ENCODE data around the gene HSP90AB1. TPM values are rescaled to one million over a fixed set of nuclear protein-coding genes. Genes with fewer than 3 reads are reported as not detected.
A peak's percentile ranks its signal among the peaks of the same experiment; 100 is the strongest.

Gene HSP90AB1
- total RNA-seq, 2 donors from 2014 or later = 657 to 662 TPM

DNA sequence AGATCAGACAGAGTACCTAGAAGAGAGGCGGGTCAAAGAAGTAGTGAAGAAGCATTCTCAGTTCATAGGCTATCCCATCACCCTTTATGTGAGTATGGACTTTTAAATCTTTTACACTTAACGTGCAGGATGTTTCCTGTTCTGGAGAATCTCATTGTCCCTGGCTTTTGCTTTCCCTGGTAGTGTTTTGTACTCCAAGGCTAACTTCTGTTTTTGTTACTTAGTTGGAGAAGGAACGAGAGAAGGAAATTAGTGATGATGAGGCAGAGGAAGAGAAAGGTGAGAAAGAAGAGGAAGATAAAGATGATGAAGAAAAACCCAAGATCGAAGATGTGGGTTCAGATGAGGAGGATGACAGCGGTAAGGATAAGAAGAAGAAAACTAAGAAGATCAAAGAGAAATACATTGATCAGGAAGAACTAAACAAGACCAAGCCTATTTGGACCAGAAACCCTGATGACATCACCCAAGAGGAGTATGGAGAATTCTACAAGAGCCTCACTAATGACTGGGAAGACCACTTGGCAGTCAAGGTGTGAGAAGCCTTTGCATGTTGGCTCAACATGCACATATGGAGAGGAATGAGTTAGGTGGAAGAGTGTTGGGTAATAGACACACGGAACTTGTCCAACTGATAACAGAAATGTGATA, 3.3 kb downstream of the HSP90AB1 start:
- intact Hi-C loops (cut with DNase I) = no loop called here

DNA sequence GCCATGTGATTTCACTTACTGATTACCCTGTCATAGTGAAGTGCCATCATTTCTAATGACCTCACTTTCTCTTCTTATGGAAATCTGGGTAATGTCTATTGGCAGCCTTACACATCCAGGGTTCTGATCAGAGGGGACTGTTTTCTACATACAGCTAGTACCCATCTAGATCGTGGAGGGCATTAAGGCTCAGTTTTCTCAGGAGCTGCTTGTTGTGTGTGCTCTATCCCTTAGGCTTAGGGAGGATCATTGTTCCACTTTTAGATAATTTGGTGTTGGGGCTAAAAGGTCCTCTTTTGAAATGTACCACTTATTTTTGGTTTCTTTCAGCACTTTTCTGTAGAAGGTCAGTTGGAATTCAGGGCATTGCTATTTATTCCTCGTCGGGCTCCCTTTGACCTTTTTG, 3.8 kb downstream of the HSP90AB1 start:
- ATAC-seq (no peak), DNase-seq (no peak)
- intact Hi-C loops (cut with DNase I) = no loop called here

More for the DNA sequence above, 3.3 kb downstream of the HSP90AB1 start:
- ATAC-seq (no peak), DNase-seq (peak; percentile 1)

DNA sequence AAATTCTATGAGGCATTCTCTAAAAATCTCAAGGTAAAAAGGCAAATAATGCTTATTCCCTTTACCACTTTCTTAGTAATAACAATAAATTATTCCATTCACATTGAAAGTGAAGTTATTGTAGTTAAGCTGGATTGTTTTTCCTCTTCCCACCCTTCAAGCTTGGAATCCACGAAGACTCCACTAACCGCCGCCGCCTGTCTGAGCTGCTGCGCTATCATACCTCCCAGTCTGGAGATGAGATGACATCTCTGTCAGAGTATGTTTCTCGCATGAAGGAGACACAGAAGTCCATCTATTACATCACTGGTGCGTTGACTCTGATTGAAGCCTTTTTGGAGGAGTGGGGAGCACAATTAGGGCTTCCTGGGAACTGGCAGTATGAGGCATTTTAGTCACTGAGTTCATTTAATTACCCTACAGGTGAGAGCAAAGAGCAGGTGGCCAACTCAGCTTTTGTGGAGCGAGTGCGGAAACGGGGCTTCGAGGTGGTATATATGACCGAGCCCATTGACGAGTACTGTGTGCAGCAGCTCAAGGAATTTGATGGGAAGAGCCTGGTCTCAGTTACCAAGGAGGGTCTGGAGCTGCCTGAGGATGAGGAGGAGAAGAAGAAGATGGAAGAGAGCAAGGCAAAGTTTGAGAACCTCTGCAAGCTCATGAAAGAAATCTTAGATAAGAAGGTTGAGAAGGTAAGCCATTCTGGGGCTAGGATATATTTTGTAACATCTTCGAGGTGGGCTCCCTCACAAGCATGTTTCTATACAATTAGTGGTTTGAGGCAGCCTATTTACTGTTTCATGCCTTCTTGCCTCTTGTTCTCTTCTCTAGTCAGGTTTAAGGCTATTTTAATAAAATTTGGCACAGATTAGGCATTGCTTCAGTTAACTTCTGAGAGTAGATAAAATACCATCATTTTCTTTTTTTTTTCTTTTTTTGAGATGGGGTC, 4.9 kb downstream of the HSP90AB1 start:
- DNase-seq (peak; percentile 20), ATAC-seq (no peak)
- intact Hi-C loops (cut with DNase I) = no loop called here

DNA sequence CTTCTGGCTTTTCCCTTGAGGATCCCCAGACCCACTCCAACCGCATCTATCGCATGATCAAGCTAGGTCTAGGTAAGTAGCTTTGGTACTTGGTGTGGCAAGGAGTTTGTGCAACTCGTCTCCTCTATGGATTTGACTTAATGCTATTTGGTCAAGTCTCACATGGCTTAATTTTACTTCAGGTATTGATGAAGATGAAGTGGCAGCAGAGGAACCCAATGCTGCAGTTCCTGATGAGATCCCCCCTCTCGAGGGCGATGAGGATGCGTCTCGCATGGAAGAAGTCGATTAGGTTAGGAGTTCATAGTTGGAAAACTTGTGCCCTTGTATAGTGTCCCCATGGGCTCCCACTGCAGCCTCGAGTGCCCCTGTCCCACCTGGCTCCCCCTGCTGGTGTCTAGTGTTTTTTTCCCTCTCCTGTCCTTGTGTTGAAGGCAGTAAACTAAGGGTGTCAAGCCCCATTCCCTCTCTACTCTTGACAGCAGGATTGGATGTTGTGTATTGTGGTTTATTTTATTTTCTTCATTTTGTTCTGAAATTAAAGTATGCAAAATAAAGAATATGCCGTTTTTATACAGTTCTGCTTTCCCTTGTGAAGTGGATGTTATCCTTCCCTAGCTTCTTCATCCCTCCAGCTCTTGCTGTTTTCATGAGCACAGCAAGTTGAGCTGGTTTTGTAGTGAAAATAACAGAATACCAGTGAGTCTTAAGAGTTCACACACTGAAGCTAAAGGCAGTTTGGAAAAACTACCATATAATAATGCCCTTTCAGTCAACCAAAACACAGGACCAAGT, 6.6 kb downstream of the HSP90AB1 start:
- DNase-seq (no peak), ATAC-seq (no peak)
- intact Hi-C loops (cut with DNase I) = no loop called here

DNA sequence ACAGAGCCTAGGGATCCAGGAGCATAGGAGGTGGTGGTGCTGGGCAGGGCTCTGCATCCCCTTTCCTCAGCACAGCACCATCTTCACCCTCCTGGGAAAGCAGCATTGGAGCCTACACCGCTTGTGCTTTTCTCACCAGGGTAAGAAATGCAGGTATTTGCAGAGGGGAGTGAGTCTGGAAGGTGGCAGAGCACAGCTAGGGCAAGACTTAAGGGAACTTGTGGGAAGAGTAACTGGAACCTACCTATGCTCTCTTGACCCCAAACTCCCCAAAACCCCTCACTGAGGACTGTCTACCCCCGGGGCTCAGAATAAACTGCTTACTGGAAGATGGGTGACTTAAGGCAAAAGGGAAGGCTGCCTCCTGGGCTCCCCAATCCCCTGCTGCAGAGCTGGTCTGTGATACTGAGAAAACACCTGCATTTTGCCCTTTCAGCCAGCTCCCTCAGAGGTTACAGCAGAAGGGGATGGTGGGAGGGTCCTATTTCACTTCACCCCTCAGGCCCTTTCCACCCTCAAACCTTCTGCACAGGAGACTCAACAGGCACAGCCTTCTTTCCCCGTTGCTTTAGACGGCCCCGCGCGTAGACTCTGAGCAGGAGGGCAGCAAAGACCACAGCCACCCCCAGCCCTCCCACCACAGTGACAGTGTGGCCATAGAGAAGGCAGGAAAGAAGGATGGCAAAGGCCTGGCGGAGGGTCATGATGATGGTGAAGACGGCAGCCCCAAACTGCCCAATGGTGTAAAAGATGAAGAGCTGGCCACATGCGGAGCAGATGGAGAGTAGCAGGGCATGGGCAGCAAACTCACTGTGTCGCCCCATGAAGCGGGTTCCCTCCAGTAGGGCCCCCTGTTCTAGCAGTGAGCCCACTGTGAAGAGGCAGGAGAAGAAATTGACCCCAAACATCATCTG, 7.5 kb downstream of the HSP90AB1 start:
- no peak for DNase-seq
- intact Hi-C loops (cut with DNase I) = no loop called here
- ATAC-seq = no peak

DNA sequence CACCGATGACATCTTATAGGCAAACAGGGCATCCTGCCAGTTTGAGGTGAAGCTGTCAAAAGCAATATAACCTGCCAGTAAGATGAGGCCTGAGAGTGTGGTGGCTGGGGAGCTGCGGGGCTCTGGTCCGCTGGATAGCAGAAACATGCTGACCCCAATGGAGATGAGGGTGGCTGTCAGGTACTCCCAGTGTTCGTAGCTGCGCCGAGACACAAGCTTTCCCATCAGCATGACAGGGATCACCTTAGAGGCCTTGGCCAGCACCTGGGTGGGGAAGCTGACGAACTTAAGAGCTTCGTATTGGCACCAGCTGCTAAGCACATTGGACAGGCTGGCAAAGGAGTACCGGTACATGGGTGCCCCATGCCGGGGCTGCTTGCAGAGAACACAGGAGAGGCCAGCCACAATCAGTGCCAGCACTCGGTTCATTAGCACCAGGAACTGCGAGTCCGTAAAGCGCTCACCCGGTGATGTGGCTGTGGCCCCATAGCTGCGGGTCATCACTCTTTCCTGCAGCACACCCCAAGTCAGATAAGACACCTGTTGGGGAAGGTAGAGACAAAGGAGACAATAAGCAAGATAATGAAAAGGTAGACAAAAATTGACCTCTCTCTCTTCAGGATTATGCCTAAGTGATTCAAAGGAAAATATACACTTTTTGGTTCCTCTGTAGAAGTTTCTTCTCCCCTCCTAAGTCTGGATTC, 8.4 kb downstream of the HSP90AB1 start:
- ATAC-seq (no peak), DNase-seq (no peak)
- intact Hi-C loops (cut with DNase I) = no loop called here

DNA sequence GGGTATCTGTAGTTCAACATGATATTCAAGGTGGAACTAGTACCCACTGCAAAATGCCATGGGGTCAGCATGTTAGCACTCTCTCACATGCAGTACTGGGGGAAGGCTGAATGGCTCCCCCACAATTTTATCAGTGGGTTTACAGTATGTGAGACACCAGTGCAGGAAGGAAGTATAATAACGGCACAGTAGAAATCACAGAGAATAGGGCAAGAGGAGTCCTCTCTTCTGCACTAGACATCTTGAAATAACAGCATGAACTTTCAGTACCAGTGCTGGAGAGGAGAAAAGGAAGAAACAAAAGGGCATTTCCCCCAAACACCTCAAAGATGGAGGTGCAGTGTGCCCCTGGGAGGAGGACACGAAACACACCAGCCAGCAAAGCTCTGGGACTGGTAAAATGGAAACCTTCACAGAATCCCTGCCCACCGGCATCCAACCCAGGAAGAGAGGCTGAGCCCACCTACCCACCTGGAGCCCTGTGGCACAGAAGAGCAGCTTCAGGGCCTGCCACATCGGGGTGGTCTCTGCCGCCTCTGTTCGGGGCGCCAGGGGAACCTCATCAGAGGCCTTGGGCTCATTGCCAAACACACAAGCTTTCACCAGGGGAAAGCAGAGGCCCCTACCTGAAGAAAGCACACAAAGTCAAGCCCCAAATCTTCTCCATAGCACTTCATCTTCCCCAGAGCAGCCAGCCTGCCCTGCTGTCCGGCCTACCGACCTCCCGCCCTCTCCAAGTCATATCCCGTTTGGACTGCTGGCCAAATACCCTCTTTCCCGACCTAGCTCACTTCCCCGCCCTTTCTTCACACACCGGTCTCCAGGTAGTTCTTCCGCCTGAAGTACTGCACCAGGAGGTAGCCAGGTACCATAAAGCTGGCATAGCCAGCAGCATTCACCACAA, 9.2 kb downstream of the HSP90AB1 start:
- intact Hi-C loops (cut with DNase I) = no loop called here
- DNase-seq = no peak
- peak in 1 of 2 donors; percentile 6 for ATAC-seq

DNA sequence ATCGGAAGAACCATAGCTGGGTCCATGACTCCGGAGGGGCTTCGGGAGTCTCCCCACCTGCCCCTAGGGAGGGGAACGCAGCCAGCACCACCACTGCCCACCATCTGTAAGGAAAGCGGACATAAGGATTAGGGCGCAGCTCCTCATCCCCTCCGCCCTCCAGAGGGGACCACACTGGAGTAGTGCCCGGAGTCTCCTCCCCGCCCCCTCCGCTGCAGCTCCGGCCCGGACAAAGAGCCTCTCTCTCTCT, 9.8 kb downstream of the HSP90AB1 start:
- no peak for DNase-seq
- no peak for ATAC-seq
- intact Hi-C loops (cut with DNase I) = no loop called here

DNA sequence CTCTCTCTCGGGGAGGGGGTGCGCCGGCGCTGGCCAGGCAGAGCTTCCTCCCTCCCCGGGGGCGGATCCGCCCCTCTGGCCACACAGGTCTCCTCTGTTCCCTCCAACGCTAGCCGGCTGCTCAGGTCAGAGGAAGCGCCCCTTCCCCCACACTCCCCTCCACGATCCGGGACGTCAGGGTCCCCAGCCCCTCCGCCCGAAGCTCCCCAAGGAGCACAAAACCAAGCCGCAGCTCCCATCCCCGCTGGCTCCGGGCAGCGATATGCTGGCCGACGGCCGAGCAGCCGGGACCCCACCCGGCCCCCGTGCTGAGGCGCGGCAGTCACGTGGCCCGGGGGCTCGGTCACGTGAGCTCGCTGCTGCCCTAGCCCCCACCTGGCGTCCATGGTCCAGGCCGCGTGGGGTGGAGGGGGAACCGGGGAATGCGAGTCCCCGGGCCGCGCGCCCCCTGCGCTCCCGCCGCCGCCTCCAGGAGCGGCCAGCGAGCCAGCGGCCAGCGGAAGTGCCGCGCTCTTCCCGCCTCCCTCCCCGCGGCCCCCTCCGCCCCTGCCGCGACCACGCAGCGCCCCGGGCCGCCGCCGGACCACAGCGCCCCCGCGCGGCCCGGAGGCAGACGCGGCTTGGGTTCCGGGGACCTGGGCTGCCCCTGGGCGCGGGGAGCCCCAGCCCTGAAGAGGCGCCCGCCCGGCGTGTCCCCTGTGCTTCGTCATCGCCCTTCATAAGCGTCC, 10.3 kb downstream of the HSP90AB1 start, which contains the start of gene SLC35B2:
Gene SLC35B2 (minus strand): TSS at position 504 of the 728 bp plus-strand sequence. CDS start 118 bp downstream, at position 386.
- intact Hi-C loops (cut with DNase I) = no loop called here
- DNase-seq = peak; percentile 77
- ATAC-seq = peak; percentile 71 to 88

DNA sequence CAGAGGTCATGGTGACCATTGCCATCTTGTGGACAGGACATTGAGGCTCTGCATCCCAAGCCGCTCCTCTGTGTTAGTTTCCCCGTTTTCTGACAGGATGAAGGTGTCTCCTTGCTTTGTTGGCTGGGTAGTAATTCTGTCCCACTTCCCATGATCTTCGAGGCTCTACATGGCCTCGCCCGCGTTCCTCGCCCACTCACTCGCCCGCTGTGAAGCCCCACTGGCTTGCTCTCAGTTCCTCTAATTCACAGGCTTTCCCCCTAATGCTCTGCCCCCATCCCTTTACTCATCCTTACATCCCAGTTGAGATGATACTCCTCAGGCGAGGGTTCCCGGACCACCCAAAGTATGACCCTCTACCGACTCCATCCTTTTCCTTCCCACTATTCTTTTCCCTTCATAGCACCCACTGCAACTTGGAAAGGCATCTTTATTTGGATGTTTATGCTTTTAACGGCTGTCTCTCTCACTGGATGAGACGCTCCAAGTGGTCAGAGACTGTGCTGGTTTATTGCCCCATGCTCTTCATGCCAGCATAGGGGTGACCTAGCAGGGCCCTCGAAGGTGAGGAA, 10.9 kb downstream of the HSP90AB1 start:
- no peak for ATAC-seq
- intact Hi-C loops (cut with DNase I) = no loop called here
- no peak for DNase-seq

DNA sequence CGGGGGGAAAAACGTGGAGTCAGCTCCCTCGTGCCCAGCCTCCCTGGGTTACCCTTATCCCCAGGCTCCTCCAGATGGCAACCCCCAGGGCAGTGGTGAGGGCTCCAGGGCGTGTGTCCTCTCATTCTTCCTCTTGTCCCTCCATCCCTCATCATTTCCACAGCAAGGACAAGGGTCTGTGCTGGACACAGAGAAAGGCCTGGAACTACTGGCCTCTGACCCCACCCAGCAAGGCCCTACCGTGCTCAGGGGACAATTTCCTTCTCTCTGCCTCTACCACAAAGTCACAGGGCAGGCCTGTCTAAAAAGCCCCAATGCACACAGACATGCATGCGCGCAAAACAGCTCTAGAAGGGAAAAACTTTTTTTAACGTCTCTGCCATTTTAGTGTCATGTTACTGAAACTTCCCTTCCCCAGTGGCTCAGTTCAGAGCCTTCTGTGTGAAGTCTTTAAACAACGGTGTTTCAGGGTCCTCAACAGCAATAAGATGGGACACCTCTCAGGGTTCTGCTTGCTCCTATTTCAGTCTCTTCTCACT, 11.5 kb downstream of the HSP90AB1 start:
- no peak for ATAC-seq
- intact Hi-C loops (cut with DNase I) = no loop called here
- no peak for DNase-seq

DNA sequence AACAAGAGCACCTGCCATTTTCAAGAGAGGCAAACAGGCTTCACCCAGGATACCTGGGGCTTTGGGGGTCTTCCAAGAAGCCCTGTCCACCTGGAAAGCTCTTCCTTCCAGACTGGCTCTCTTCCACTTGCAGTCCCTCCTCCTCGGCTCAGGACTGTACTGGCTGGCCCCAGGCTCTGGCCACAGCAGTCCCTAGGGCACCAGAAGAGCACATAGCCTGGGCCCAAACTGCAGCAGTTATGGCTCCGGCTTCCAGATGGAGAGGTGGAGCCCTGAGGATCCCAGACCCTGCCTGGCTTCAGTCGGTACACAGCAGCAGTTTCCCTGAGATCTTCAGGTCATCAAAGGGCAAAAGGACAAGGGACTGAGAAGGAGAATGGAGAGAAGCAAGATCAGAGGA, 12.0 kb downstream of the HSP90AB1 start:
- no peak for DNase-seq

DNA sequence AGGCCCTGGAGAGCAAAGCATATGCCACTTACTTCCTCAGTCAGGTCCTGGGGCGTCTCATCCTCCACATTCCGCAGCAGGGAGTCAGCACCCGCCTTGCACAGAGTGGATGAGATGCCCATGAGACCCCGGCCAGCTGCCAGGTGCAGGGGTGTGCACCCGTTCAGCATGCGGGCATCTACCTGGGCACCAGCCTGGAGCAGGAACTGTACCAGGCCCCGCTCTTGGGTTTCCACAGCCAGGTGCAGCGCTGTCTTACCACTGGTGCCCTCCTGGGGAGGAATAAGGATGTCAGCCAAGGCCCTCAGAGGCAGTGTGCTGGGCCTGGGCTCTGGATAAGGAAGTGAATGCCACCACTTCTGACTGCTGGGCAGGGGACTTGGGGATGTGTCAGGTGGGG, 13.1 kb downstream of the HSP90AB1 start:
- intact Hi-C loops (cut with DNase I) = loop anchor here in 1 of 2 donors (10.0 kb wide), 1 partner anchor 165 kb away; no protein-coding TSS in a partner anchor

More for the DNA sequence above, 12.0 kb downstream of the HSP90AB1 start:
- intact Hi-C loops (cut with DNase I) = no loop called here
- no peak for ATAC-seq

DNA sequence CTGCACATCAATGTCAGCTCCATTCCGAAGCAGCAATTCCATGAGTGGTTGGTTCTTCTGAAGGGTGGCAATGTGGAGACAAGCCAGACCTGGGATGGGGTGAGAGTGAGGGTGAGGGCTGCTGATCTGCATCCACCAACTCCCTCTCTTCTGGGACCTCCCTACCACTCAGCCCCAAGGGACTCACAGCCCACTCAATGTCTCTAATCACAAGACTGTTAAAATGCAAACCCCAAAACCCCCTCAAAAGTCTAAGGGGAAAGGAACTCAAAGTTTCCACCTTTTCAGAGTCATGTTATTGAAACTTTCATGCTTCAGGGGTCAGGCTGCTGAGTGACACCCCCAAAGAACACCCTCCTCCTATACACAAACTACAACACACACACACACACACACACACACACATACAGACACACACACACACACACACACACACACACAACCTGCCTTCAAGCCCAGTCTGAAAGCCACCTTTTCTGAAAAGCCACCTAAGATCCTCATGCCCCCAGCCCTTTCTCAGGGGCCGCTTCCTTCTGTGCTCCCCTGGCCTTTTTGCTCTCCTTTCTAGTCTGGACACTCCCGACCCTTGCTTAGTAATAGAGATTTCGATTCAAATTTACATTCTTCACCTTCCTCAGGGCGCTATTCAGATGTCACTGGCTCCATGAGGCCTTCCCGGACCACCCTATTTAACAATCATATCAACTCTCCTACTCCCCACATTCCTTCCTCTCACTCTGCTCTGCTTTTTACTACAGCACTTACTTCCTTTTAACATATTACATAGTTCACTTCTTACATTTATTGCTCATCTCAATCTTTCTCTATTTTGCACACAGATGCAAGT, 13.8 kb downstream of the HSP90AB1 start:
- DNase-seq = no peak
- no peak for ATAC-seq
- intact Hi-C loops (cut with DNase I) = loop anchor here in 1 of 2 donors (10.0 kb wide), 1 partner anchor 166 kb away; no protein-coding TSS in a partner anchor

More for the DNA sequence above, 13.1 kb downstream of the HSP90AB1 start:
- no peak for DNase-seq
- ATAC-seq = no peak

DNA sequence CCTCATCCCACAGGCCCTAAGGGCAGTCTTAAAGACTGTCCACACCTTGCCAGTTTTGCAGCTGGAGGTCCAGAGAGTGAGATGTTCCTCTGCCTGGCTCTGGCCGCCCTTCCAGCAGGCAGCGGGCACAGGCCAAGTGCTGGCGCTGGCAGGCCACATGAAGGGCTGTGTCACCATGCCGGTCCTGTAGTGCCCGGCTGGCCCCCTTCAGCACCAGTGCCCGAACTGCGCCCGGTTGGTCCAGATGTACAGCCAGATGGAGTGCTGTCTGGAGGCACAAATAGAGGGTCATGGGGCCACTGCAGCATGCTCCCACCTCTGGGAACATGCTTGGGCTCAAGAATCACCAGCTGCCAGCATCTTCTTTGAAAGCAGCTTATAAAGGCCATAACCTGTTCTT, 14.7 kb downstream of the HSP90AB1 start:
- intact Hi-C loops (cut with DNase I) = loop anchor here in 1 of 2 donors (10.0 kb wide), 1 partner anchor 167 kb away; no protein-coding TSS in a partner anchor
- ATAC-seq = no peak
- DNase-seq = no peak

Measured in left cardiac atrium (tissue), 4 donors.